WTC11 (cell line): ENCODE measurements around the gene MMP13. TPM values are rescaled to one million over a fixed set of nuclear protein-coding genes. Genes with fewer than 3 reads are reported as not detected.

ENCODE experiments used
- ATAC-seq: fragments of 200-7000 bp; cut with Tn5 transposase; 2 replicates; pipeline ENCODE4 v1.10.0; 2021; ENCODE audit warnings: mild to moderate bottlenecking, moderate library complexity
- CTCF ChIA-PET: fragments of 300-600 bp; sonication (Branson Sonifier 250); formaldehyde crosslinking; loops from one replicate; lab custom pipeline; 2021; ENCODE audit warnings: antibody characterized with exemption; lab: Charles Lee
- POLR2A ChIA-PET: fragments of 350-600 bp; sonication (Branson Sonifier 250); formaldehyde crosslinking; loops from one replicate; lab custom pipeline; 2021; ENCODE audit warnings: antibody characterized with exemption; lab: Charles Lee
- DNase-seq: peaks from one replicate; pipeline ENCODE4 v3.0.0; 2021; ENCODE audit warnings: low spot score
- H3K27ac Mint-ChIP-seq: 2 replicates; pipeline ENCODE4 v1.8.0; 2021; ENCODE audit warnings: mixed read lengths
- H3K27me3 Mint-ChIP-seq: 2 replicates; pipeline ENCODE4 v1.8.0; 2021; ENCODE audit warnings: low read depth, mild to moderate bottlenecking, moderate library complexity, mixed read lengths
- H3K36me3 Mint-ChIP-seq: 2 replicates; pipeline ENCODE4 v1.8.0; 2021; ENCODE audit warnings: mixed read lengths
- H3K4me1 Mint-ChIP-seq: 2 replicates; pipeline ENCODE4 v1.8.0; 2022; ENCODE audit warnings: mixed read lengths
- H3K4me3 Mint-ChIP-seq: 2 replicates; pipeline ENCODE4 v1.8.0; 2021; ENCODE audit warnings: mild to moderate bottlenecking, moderate library complexity, mixed read lengths
- H3K9me3 Mint-ChIP-seq: 2 replicates; pipeline ENCODE4 v1.8.0; 2021; ENCODE audit warnings: mixed read lengths
- AR ChIP-seq: fragments of 250-450 bp; sonication (Bioruptor Pico); IDR thresholded peaks from 2 replicates; pipeline ENCODE4 v1.9.0; 2021; ENCODE audit warnings: mild to moderate bottlenecking
- CREM ChIP-seq: sonication (generic); formaldehyde crosslinking; IDR thresholded peaks from 2 replicates; pipeline ENCODE4 v1.8.1; 2022; ENCODE audit warnings: mild to moderate bottlenecking, missing genetic modification reagents, moderate library complexity
- E2F1 ChIP-seq: sonication (generic); formaldehyde crosslinking; IDR thresholded peaks from 2 replicates; pipeline ENCODE4 v1.8.0; 2022; ENCODE audit warnings: mild to moderate bottlenecking, missing genetic modification reagents
- E2F4 ChIP-seq: sonication (generic); formaldehyde crosslinking; IDR thresholded peaks from 2 replicates; pipeline ENCODE4 v1.8.1; 2022; ENCODE audit warnings: low read depth, mild to moderate bottlenecking, moderate library complexity, missing genetic modification reagents, borderline replicate concordance
- FOXK1 ChIP-seq: sonication (generic); formaldehyde crosslinking; IDR thresholded peaks from 2 replicates; pipeline ENCODE4 v1.8.0; 2022; ENCODE audit warnings: mild to moderate bottlenecking, moderate library complexity, missing genetic modification reagents
- GABPB1 ChIP-seq: sonication (generic); formaldehyde crosslinking; IDR thresholded peaks from 2 replicates; pipeline ENCODE4 v1.8.1; 2023; ENCODE audit warnings: mild to moderate bottlenecking, missing genetic modification reagents
- GTF2I ChIP-seq: fragments of 250-450 bp; sonication (Bioruptor Pico); conservative IDR thresholded peaks from 2 replicates; pipeline ENCODE4 v1.4.0; 2021; ENCODE audit warnings: mild to moderate bottlenecking
- HMGXB4 ChIP-seq: sonication (generic); formaldehyde crosslinking; IDR thresholded peaks from 2 replicates; pipeline ENCODE4 v1.8.1; 2023; ENCODE audit warnings: mild to moderate bottlenecking, moderate library complexity, missing genetic modification reagents
- IRF1 ChIP-seq: sonication (generic); formaldehyde crosslinking; IDR thresholded peaks from 2 replicates; pipeline ENCODE4 v1.8.0; 2023; ENCODE audit warnings: missing genetic modification reagents
- IRF2 ChIP-seq: sonication (generic); formaldehyde crosslinking; IDR thresholded peaks from 2 replicates; pipeline ENCODE4 v1.8.0; 2022; ENCODE audit warnings: low read depth, missing genetic modification reagents, borderline replicate concordance
- MAX ChIP-seq: sonication (generic); formaldehyde crosslinking; IDR thresholded peaks from 2 replicates; pipeline ENCODE4 v1.8.0; 2022; ENCODE audit warnings: mild to moderate bottlenecking, missing genetic modification reagents
- MYBL2 ChIP-seq: sonication (generic); formaldehyde crosslinking; IDR thresholded peaks from 2 replicates; pipeline ENCODE4 v1.8.1; 2023; ENCODE audit warnings: mild to moderate bottlenecking, moderate library complexity, missing genetic modification reagents
- NFATC4 ChIP-seq: fragments of 250-450 bp; sonication (Bioruptor Pico); IDR thresholded peaks from 2 replicates; pipeline ENCODE4 v1.9.0; 2021; ENCODE audit warnings: mild to moderate bottlenecking
- NFYB ChIP-seq: sonication (generic); formaldehyde crosslinking; conservative IDR thresholded peaks from 2 replicates; pipeline ENCODE4 v1.8.0; 2022; ENCODE audit warnings: low read depth, missing genetic modification reagents
- SMAD4 ChIP-seq: sonication (generic); formaldehyde crosslinking; IDR thresholded peaks from 2 replicates; pipeline ENCODE4 v1.8.0; 2022; ENCODE audit warnings: mild to moderate bottlenecking, missing genetic modification reagents
- ZBTB21 ChIP-seq: sonication (generic); formaldehyde crosslinking; IDR thresholded peaks from 2 replicates; pipeline ENCODE4 v1.8.1; 2023; ENCODE audit warnings: mild to moderate bottlenecking, missing genetic modification reagents, borderline replicate concordance
- ZNF281 ChIP-seq: sonication (generic); formaldehyde crosslinking; IDR thresholded peaks from 2 replicates; pipeline ENCODE4 v1.8.0; 2023; ENCODE audit warnings: mild to moderate bottlenecking, missing genetic modification reagents
- ZNF512 ChIP-seq: sonication (generic); formaldehyde crosslinking; IDR thresholded peaks from 2 replicates; pipeline ENCODE4 v1.8.1; 2022; ENCODE audit warnings: missing genetic modification reagents, borderline replicate concordance
- total RNA-seq: library from RNA; stranded (reverse); gene quantifications from 3 replicates; pipeline ENCODE4 v1.2.3, GENCODE V29; 2021

The MMP13 gene
- total RNA-seq, 1 experiment from 2014 or later: not detected

GRCh38 chr11:102921587-102922220, 33.8 kb downstream of the MMP13 start (continued):
- TF ChIP-seq FOXK1 (CRISPR knock-in tag) (no peak), GTF2I (no peak)

GRCh38 chr11:102920118-102920684, 35.3 kb downstream of the MMP13 start:
- ChIA-PET CTCF (no interaction called here), POLR2A (no interaction called here)
- Mint-ChIP-seq H3K9me3 (no peaks in the 10 kb centered on the region), H3K27ac (no peak overlapping the region), H3K4me3 (no peak overlapping the region), H3K4me1 (no peaks in the 10 kb centered on the region), H3K27me3 (no peaks in the 10 kb centered on the region), H3K36me3 (no peaks in the 10 kb centered on the region)
- no peak for DNase-seq
- TF ChIP-seq ZNF512 (no peak), NFATC4 (CRISPR knock-in tag) (no peak), CREM (CRISPR knock-in tag) (no peak), MAX (CRISPR knock-in tag) (no peak), GTF2I (no peak), NFYB (CRISPR knock-in tag) (no peak), E2F1 (CRISPR knock-in tag) (no peak), AR (CRISPR knock-in tag) (no peak), IRF1 (no peak), GABPB1 (CRISPR knock-in tag) (no peak)
- TF ChIP-seq, all 79 proteins: peak for 0
- ATAC-seq: no peak

- ATAC-seq: no peak
- DNase-seq: no peak
- Mint-ChIP-seq H3K4me3 (no peak overlapping the region), H3K36me3 (peaks cover 6% of the 10 kb centered on the region), H3K4me1 (peaks cover 21% of the 10 kb centered on the region), H3K27ac (no peak overlapping the region), H3K9me3 (no peaks in the 10 kb centered on the region), H3K27me3 (no peaks in the 10 kb centered on the region)
- CTCF ChIA-PET: interaction anchor here (0.8 to 2.4 kb wide), 28 partner anchors 12 to 247 kb away, joined by 3 to 34 read pairs (median 5); partner anchors contain the start of genes DCUN1D5, DYNC2H1 and MMP3
- POLR2A ChIA-PET: no interaction called here
- no peak for TF ChIP-seq SMAD4
- no peak for TF ChIP-seq ZNF281 (CRISPR knock-in tag)
- TF ChIP-seq IRF2 (CRISPR knock-in tag): no peak
- TF ChIP-seq GABPB1 (CRISPR knock-in tag): no peak
- TF ChIP-seq HMGXB4 (CRISPR knock-in tag): no peak
- no peak for TF ChIP-seq MYBL2 (CRISPR knock-in tag)
- TF ChIP-seq ZBTB21 (CRISPR knock-in tag): no peak
- TF ChIP-seq E2F4 (CRISPR knock-in tag): no peak
Observed at GRCh38 chr11:102915044-102915375, 40.5 kb downstream of the MMP13 start.
